Endothelial cell of hepatic sinusoid (primary cell): Measurements from ENCODE around the gene SRD5A1.

Source experiments
- in situ Hi-C: cut with HindIII; loops from 2 replicates; pipeline ENCODE4 v1.10.0; 2017; ENCODE audit warnings: low sequenced_read_pairs

The SRD5A1 gene

DNA sequence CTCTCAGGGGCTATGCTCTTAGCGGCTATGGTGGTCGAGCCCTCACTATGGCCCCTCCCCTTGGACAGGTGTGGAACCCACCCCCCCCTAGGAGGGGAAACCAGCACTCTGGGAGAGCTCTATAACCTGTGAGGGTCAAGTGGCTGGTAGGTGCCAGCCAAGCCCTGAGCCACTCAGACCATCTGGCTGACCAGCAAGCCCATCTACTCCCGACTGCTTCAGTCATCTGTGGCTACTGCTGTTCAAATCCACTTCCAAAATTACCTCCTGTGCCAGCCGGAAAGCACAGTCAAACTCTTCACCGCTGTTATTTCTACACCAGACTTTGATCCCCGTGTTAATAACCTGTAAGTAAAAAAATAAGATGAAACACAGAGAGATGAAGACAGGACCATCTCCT is 28.9 kb upstream of the SRD5A1 start:
- in situ Hi-C loops: no loop called here

DNA sequence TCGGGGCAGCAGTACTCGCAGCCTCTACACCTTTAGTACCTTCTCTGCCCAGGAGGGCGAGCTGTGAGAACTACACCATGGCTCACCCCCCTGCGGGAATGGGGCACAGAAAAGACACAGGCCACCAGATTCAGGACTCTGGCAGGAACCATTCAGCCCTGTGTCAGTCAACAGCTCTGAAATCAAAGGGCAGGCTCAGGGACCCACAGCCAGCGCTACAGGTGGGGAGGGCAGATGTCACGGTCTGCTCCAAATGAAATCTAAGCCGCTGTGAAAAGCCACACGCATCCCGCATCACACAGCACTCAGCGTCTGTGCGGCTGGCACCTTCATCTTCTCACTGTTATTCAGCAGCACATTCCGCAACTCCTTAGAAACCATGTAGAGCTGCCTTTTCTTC is 28.3 kb upstream of the SRD5A1 start:
- in situ Hi-C loops: no loop called here

DNA sequence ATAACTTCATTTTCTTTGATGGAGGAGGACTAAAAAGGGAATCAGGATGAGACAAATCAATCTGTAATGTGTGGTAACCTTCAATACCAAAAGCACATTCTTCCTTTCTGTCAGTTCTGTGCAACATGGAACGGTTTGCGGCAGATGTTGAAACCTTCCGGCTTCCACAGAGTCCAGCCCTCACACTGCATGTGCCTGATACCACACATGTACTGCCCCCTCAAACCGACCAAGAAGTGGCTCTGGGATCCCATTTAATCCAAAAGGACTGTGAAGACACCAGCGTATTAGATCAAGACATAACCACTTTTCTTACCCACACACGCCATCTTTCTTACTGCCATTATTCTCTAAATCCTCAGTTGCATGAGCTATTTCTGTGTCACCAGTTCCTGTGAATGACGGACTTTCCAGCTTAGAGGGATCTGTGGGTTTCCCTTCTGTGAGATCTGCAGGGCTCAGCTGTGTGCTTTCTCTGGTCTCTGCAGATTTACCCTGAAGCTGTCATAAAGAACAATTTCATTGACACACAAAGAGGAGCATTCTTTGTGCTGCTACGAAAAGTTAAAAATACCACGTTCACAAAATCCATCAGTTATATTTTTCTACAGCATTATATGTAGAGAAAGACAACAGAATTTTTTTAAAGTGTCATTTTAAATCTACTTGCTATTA is 26.2 kb upstream of the SRD5A1 start:
- in situ Hi-C loops: no loop called here

DNA sequence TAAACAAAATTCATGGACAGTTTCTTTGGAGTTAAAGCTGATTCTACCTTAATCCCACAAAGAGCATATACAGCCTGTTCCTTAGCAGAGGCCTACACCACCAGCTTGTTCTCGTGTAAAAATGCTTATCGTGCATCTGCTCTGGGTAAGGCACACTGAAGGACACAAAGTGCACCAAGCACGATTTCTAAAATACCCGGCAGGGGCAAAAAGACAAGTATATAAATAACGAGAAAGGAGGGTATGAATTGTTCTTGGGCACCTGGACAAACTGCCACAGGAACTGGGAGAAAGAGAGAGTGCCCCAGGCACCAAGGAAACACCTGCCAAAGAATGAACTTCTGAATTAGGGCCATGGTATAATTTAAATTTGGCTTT is 25.7 kb upstream of the SRD5A1 start:
- in situ Hi-C loops: no loop called here

DNA sequence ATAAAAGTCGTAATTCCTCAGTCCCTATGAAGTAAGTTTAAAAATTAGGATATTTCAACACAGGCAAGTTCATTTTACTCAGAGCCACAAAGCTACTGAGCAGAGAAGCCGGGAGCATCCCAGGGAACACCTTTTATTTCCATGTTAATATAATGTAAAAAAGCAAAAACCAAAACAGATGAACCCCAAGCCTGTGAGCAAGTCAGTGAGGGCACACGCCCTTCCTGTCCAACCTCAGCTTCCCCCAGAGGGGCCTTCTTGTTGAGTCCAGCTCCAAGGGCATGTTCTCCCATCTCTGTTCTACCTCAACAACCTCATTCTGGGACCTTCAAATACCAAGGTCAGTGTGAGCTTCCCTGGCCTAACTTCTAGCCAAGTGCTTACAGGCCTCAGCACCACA is 25.2 kb upstream of the SRD5A1 start:
- in situ Hi-C loops: no loop called here

DNA sequence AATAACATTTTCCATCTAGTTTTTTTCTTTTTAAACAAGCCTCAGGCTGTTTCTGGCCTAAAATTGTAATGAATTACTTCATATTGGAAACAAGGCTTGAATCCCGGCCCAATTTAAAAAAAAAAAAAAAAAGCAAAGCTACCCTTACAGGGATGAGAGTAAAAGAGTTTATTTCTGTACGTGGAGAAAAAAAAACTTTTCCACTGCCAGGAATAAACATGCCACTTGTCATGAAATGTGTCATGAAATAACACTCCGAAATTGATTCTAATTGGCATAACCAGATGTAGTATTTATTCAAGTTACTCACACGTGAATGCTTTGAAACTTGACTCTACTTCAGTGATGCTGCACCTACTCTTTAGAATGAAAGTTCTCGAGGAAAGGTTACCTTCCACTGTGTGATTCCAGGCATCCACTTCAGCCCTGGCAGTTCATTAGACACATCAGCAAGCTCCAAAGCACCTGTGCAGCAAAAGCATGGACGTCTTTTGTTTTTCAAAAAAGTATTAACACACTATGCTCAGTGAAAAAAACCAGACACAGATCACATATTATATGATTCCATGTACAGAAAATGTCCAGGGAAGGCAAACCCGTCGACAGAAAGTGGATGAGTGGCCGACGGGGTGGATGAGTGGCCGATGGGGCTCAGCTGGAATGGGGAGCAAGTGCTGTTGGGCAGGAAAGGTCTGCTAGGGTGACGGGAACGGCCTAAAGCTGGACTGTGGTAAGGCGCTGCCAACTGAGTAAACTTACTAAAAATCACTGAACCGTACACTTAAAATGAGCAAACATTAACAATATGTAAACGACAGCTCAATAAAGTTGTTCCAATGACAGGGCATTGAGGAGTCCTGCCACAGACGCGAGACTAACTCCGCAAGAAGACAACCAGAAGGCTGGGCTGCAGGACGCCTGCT is 21.6 kb upstream of the SRD5A1 start:
- in situ Hi-C loops: loop anchor here (5.0 kb wide), 1 partner anchor 1114 kb away; no protein-coding TSS in a partner anchor

DNA sequence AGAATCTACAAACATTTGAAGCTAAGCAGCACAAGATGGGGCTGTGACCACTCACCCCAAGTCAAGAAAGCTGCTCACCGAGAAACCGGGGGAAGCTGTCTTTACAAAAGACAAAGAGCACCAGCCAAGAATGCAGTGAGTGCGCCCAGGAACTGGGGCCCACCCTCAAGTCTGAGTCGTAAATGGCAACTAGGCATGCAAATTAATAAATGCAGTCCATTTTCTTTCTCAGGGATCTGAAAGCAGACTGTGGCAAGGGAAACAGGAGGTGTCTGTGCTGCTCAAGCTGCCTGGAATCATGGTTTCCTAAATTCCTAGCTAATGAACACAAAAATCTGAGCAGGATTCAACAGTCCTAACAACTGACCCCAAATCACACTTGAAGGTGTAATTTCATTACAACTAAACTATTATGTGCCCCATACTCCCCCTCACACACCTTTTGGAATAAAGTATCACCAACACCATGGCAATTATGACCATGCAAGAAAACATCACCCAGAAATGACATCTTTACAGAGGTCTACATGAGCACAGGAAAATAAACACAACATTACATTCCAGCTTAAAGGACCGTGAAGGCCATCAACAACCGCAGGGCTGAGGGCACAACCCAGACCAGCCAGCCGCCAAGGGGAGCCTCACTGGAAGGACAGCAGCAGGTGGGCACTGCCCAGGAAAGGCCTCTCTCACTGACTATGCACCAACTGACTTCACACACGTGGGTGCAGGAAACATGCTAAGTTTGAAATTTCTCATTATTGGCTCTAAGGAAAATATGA is 18.0 kb upstream of the SRD5A1 start:
- in situ Hi-C loops: no loop called here

DNA sequence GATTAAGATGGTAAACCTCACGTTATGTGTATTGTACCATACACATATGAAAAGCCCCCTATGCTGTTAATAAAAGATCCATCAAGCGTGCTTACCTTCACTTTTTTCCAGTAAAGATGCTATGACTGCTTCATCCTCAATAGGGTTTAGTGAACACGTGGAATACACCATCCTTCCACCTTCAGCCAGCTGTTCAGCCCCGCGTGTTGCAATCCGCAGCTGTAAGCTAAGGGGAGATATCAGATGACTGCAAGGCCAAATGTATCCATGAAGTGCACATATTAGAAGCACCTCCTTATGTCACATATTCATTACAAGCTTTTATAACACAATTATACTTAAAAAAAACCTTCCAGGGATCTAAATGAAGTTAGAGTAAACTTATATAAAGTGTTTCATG is 16.6 kb upstream of the SRD5A1 start:
- in situ Hi-C loops: no loop called here

DNA sequence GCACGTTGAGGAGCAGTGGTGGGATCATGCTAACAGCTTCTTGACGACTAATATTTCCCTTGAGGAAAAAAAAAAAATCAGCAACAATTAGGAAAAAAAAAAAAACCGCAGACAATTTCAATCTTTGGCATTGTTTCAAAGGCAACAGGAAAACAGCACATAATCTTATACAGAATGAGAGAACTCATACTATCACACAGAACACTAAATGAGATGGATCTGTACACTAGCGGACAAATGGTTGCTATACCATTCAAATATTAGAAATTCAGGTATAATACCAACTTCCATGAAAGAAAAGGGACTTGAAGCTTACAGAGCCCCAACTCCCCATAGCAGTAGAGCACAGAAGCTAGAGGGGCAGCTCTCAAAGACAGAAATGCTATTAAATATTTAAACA is 10.0 kb upstream of the SRD5A1 start:
- in situ Hi-C loops: no loop called here

DNA sequence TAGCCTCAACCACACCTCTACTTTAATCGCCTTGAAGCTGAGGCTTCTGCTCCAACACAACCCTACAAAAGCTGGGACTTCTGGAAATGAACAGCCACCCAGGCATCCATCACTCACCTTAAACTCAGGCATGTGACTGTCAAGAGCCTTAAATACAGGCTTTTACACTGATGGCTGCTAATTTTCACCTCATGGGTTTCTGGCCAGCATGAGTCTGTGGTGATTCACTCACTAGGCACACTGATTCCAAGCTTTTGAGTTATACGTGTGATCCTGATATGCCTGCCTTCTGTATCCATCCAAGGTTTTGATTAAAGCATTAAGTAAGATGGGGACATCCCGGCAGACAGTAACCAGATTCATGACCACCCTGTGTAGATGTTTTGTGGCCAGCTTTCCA is 9.3 kb upstream of the SRD5A1 start:
- in situ Hi-C loops: no loop called here

DNA sequence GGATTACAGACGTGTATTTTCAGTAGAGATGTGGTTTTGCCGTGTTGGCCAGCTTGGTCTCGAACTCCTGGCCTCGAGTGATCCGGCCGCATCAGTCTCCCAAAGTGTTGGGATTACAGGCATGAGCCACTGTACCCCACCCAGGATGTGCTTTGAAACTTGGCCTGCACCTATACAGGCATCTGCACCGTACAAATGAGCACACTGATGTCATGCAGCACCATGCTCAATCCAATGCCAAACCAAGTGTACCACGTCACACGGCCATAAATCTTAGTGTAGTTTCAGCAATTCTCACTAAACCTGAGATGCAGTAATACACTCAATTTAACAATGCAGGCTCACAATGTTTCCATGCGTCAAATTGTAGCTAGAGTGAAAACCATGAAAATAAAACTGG is 6.7 kb upstream of the SRD5A1 start:
- in situ Hi-C loops: loop anchor here (5.0 to 25.0 kb wide), 2 partner anchors 121 to 1236 kb away; partner anchors contain the start of genes CFAP90, FASTKD3 and MTRR

DNA sequence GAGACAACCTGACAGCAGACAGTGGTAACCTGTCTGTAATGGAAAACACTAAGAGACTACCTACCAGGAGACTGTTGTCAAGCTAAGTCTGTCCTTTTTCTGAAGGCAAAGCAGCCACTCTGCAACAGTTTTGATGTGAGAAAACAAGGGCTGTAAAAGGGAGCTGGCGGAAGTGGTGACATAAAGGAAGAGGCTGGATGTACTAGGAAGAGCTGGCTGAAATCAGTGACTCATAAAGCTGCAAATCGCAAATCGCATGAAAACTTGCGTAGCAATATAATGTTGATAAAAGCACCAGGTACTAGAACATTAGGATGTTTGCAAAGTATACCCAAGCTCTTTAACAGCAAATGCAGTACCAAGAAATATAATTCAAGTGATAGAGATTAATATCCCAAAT is 1.8 kb upstream of the SRD5A1 start:
- in situ Hi-C loops: loop anchor here (25.0 kb wide), 1 partner anchor 1231 kb away; the partner anchor contains the start of genes CFAP90, FASTKD3 and MTRR

DNA sequence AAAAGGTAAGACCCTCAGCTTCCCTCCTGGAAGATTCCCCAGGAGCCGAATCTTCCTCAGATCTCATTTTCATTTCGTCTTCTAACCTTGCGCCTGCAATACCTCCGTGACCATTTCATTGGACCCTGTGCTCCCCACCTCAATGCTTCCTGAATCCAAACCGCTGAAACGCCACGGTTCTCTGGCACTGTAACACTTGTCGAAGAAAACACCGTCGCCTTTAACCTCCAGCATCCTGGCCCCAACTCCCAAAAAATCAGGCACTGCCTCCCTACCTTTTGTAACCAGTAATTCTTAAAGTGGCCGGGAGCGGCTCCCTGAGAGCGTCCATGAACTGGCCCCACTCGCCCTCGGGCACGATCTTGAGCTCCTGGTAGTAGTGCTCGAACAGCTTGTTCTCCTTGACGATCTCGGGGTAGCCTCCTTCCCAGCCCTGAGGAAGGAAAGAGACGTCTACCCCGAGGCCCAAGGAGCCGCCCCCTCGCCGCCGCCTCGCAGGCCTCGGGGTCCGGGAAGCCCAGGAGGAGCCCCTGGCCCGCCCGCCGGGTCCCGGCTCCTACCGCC is 834 bp upstream of the SRD5A1 start:
- in situ Hi-C loops: loop anchor here (25.0 kb wide), 1 partner anchor 1230 kb away; the partner anchor contains the start of genes CFAP90, FASTKD3 and MTRR

DNA sequence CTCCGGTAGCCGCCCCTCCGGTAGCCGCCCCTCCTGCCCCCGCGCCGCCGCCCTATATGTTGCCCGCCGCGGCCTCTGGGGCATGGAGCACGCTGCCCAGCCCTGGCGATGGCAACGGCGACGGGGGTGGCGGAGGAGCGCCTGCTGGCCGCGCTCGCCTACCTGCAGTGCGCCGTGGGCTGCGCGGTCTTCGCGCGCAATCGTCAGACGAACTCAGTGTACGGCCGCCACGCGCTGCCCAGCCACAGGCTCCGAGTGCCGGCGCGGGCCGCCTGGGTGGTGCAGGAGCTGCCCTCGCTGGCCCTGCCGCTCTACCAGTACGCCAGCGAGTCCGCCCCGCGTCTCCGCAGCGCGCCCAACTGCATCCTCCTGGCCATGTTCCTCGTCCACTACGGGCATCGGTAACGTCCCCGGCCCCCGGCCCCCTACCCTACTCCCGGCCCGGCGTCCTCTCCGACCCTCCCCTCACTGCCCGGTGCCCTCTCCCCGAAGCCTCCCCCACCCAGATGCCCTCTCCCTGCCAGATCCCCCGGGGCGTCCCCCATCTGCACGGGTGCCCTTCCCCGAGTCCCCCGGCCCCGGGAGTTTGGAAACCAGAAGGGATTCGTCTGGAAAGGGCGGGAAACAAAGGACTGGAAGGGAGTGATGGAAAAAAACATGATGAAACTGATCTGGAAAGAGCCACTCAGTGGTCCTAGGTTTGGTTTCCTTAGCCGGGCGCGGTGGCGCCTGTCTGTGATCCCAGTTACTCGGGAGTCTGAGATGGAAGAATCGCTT is 417 bp downstream of the SRD5A1 start:
- in situ Hi-C loops: loop anchor here (25.0 kb wide), 1 partner anchor 1229 kb away; the partner anchor contains the start of genes CFAP90, FASTKD3 and MTRR

DNA sequence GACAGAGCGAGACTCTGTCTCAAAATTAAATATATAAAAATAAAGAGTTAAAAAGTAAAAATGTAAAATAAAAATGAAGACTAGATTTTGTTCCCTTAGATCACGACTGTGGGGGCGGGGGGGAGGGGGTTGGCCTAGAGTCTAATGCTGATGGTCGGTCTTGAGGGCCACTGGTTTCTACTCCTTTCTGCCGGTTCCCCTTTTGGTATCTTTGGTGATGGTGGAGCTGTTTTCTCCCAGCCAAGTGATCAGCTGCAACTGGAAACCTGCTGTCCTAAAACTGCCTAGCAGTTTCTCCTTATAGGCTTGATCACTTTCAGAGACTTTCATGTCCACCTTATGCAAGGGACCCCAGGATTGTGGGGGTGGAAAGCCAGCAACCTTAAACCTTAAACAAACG is 1.1 kb downstream of the SRD5A1 start:
- in situ Hi-C loops: loop anchor here (25.0 kb wide), 1 partner anchor 1228 kb away; the partner anchor contains the start of genes CFAP90, FASTKD3 and MTRR

DNA sequence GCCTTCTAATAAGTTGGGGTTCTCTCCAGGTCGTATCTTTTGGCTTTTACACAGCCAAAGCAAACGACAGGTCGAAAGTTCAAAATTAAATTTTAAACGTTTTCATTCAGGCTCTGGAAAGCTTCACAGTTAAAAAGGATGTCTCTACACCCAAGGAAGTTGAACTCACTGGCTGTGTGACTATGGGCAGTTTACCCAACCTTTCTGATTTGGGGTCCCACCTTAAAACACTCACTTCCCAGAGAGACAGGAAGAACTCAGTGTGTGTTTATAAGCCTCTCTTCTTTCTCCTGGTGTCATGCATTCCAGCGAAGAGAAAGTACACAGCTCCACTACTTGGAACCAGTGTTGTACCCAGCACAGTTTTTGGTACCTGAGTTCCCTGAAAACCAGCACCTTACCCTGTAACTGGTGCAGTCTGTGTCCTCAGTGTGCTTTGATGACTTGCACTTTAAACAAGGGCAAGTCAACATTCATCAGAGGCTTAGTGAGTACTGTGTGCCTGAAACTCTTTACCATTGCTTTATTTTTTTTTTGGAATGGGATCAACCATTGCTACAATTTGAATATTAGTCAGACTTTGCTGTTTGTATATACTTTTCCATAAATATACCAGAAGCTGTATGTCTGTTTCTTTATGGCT is 1.7 kb downstream of the SRD5A1 start:
- in situ Hi-C loops: loop anchor here (25.0 kb wide), 1 partner anchor 1227 kb away; the partner anchor contains the start of genes CFAP90, FASTKD3 and MTRR

DNA sequence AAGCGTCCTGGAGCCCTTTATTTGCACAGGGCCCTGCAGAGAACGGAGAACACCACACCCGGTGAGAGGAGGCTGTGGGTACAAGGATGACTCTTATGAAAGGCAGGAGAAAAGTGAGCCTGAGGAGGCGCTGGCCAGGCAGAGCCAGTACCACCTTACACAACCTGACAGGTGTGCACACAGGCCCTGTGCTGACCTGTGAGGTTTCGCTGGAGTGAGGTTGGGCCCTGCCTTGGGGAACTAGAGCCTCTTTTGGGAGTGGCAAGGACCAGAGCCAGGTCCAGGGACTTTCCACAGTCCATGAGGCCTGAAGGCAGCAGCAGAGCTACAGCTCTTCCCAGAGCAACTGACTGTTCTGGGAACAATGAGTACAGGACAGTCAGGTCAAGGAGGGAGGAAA is 3.1 kb downstream of the SRD5A1 start:
- in situ Hi-C loops: loop anchor here (25.0 kb wide), 1 partner anchor 1226 kb away; the partner anchor contains the start of genes CFAP90, FASTKD3 and MTRR

DNA sequence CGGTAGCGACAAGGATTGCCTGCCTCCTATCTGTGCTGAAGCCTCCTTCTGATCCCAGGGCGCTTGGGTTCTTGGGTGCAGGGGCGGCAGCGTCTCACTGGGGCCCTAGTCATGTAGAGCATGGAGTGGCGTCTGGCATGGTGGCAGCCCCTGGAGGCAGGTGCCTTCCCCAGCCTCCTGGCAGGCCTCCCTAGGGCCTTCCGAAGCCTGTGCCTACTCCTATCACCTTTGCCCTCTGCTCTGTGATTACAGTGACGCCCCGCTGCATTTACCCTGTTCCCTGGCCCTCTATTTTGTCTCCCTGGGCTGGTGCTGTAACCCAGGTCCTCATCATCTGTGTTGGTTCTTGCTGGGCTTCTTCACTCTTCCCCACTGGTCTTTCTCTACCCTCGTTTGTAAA is 3.8 kb downstream of the SRD5A1 start:
- in situ Hi-C loops: loop anchor here (25.0 kb wide), 1 partner anchor 1225 kb away; the partner anchor contains the start of genes CFAP90, FASTKD3 and MTRR

DNA sequence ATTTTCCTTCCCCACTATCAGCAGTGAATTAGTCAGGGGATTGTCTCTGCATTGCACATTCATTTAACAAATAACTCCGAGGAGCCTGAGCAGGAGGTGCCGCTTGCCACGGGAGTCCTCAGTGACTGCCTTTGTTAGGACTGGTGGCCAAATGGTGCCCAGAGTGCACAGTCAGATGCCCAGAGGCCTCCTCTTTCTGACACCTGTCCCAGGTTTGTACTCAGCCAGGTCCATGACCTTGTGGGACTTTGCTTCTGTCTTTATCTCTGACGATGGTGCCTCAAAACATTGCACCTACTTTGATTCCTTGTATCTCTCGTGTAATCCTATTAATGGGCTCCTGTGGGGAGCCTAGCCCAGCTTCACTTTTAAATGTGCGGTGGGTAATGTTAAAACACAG is 4.3 kb downstream of the SRD5A1 start:
- in situ Hi-C loops: loop anchor here (25.0 kb wide), 1 partner anchor 1225 kb away; the partner anchor contains the start of genes CFAP90, FASTKD3 and MTRR
